Peyer's patch (tissue), 4 donors: Measurements from ENCODE around the gene CATSPERZ. TPM values are rescaled to one million over a fixed set of nuclear protein-coding genes. Genes with fewer than 3 reads are reported as not detected.

Experiments used
- DNase-seq, 3 donors: peaks; one replicate each; pipeline ENCODE4 v3.0.0-alpha.2; 2017 to 2019
- H3K27ac ChIP-seq, 4 donors: fragments of 200-600 bp; sonication (generic); one replicate each; pipeline ENCODE4 v1.5.1; 2016 to 2019
- H3K27me3 ChIP-seq, 2 donors: fragments of 200-600 bp; sonication (generic); one replicate each; pipeline ENCODE4 v1.5.1; 2019
- H3K36me3 ChIP-seq, 3 donors: fragments of 200-600 bp; sonication (generic); one replicate each; pipeline ENCODE4 v1.5.1; 2016 to 2019
- H3K4me1 ChIP-seq, 4 donors: fragments of 200-600 bp; sonication (generic); one replicate each; pipeline ENCODE4 v1.5.1; 2016 to 2019
- H3K4me3 ChIP-seq, 4 donors: fragments of 200-600 bp; sonication (generic); 1 replicate in 3 of 4; 2 replicates in 1 of 4; pipeline ENCODE4 v1.5.1; 2016 to 2019; ENCODE audit warnings: mild to moderate bottlenecking in 1 of 4
- H3K9me3 ChIP-seq, 4 donors: fragments of 200-600 bp; sonication (generic); one replicate each; pipeline ENCODE4 v1.5.1; 2016 to 2019; ENCODE audit warnings: mild to moderate bottlenecking in 1 of 4
- POLR2A ChIP-seq, 2 donors: fragments of 450-650 bp; IDR thresholded peaks; one replicate each; pipeline ENCODE4 v1.5.1; 2017; ENCODE audit warnings: antibody characterized with exemption in 2 of 2, mild to moderate bottlenecking in 2 of 2, moderate library complexity in 2 of 2
- total RNA-seq, 4 donors: library from RNA; depleted of rRNA; stranded (reverse); fragments of >200 nt; gene quantifications; one replicate each; pipeline ENCODE4 v1.1.0, GENCODE V29; 2016
- TF ChIP-seq, protein P1 (sequence below), 6 experiments: fragments of 450-650 bp in 4 of 6; fragments of 200-600 bp in 2 of 6; sonication (generic) in 1 of 6; IDR thresholded peaks; one replicate each; pipeline ENCODE4 v1.5.1; 2017 to 2019; ENCODE audit warnings: antibody characterized with exemption in 6 of 6, mild to moderate bottlenecking in 3 of 6, moderate library complexity in 1 of 6

CATSPERZ gene
- total RNA-seq, 4 donors from 2014 or later, result 9.9 TPM; not detected in 3

DNA sequence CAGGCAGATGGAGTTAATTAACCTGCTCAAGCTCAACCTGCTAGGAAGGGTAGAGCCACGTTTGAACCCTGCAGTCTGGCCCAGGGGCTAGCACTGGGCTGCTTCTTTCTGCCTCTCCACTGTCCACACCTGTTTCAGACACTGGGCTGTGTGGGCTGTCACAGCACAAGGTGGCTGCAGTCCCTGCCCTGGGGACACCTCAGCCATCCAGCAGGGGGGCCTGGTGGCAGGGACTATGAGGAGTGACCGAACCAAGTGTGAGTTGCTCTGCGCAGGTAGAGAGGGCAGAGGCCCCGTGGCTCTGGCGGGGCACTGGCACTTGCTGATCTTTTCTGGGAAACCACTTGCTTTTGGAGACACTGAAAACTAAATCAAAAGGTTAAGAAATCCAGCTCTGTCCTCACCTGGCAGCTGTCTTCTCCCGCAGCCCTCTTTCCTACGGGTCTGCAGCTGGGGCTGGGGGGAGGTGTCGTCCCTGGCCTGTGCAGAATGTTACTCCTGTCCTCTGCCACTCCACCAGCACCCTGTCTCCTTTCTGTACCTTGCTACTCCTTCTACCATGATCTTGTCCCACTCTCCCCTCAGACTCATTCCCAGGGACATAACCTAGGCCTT lies 21.5 kb upstream of the CATSPERZ start:
- H3K4me3 ChIP-seq, result no peak overlapping the region
- no peak overlapping the region for H3K27ac ChIP-seq
- peaks cover 0 to 9% (median 3%) of the 10 kb centered on the region in 4 donors for H3K4me1 ChIP-seq
- H3K9me3 ChIP-seq, result no peaks in the 10 kb centered on the region
- TF ChIP-seq POLR2A (IDR thresholded peaks at IDR 0.05), result no peak
- TF ChIP-seq, protein P1, sequence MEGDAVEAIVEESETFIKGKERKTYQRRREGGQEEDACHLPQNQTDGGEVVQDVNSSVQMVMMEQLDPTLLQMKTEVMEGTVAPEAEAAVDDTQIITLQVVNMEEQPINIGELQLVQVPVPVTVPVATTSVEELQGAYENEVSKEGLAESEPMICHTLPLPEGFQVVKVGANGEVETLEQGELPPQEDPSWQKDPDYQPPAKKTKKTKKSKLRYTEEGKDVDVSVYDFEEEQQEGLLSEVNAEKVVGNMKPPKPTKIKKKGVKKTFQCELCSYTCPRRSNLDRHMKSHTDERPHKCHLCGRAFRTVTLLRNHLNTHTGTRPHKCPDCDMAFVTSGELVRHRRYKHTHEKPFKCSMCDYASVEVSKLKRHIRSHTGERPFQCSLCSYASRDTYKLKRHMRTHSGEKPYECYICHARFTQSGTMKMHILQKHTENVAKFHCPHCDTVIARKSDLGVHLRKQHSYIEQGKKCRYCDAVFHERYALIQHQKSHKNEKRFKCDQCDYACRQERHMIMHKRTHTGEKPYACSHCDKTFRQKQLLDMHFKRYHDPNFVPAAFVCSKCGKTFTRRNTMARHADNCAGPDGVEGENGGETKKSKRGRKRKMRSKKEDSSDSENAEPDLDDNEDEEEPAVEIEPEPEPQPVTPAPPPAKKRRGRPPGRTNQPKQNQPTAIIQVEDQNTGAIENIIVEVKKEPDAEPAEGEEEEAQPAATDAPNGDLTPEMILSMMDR (IDR thresholded peaks at IDR 0.05), result no peak
- no peak for DNase-seq
- H3K36me3 ChIP-seq, result peaks cover 0 to 13% (median 0%) of the 10 kb centered on the region in 3 donors
- no peaks in the 10 kb centered on the region for H3K27me3 ChIP-seq

DNA sequence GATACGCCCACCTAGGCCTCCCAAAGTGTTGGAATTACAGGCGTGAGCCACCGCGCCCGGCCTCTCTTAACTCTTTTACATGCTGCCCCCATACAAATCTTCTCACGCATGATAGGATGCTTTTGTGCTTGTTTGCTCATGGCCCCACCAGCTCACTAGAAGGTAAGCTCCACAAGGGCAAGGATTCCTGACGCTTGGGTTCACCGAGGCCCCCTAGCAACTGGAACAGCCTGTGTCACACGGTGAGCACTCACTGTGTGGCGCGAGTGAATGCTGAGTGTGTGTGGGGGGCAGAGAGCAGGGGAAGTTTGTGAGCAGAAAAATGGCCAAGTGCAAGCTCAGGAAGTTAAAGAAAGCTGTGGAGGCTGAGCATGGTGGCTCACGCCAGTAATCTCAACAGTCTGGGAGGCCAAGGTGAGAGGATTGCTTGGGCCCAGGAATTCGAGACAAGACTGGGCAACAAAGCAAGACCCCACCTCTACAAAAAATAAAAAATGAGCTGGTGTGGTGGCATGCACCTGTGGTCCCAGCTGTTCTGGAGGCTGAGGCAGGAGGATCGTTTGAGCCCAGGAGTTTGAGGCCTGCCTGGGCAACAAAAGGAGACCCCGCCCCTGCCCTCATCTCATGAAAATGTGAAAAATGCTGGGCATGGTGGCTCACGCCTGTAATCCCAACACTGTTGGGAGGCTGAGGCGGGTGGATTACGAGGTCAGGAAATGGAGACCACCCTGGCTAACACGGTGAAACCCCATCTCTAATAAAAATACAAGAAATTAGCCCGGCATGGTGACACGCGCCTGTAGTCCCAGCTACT lies 18.0 kb upstream of the CATSPERZ start:
- no peak for DNase-seq
- H3K9me3 ChIP-seq, result no peaks in the 10 kb centered on the region
- H3K36me3 ChIP-seq, result peaks cover 0 to 13% (median 0%) of the 10 kb centered on the region in 3 donors
- no peaks in the 10 kb centered on the region for H3K27me3 ChIP-seq
- TF ChIP-seq, protein P1 (IDR thresholded peaks at IDR 0.05), result no peak
- no peak for TF ChIP-seq POLR2A (IDR thresholded peaks at IDR 0.05)
- peaks cover 3 to 25% (median 12%) of the 10 kb centered on the region in 4 donors for H3K4me1 ChIP-seq
- H3K4me3 ChIP-seq, result no peak overlapping the region
- H3K27ac ChIP-seq, result no peak overlapping the region

DNA sequence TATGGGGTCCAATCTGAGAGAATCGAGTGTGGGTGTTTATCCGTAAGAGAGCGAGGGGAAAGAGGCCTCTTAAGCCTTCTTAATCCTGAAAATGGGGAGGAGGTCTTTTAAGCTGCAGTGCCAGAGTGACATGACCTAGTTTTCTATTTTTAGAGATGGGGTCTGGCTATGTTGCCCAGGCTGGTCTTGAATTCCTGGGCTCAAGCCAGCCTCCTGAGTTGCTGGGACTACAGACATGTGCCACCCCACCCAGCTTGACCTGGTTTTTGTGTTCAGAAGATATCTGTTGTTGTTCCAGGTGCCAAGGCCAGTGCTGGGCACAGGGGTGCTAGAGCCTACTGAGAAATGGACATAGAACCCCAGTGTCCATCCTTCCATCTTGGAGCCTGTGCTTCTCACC lies 17.1 kb upstream of the CATSPERZ start:
- H3K4me3 ChIP-seq, result peak overlapping the region in 1 of 4 donors; percentile 71
- DNase-seq, result no peak
- no peak overlapping the region for H3K27ac ChIP-seq
- peaks cover 0 to 13% (median 0%) of the 10 kb centered on the region in 3 donors for H3K36me3 ChIP-seq
- no peaks in the 10 kb centered on the region for H3K27me3 ChIP-seq
- no peaks in the 10 kb centered on the region for H3K9me3 ChIP-seq
- TF ChIP-seq, protein P1 (IDR thresholded peaks at IDR 0.05), result no peak
- no peak for TF ChIP-seq POLR2A (IDR thresholded peaks at IDR 0.05)
- peaks cover 3 to 25% (median 12%) of the 10 kb centered on the region in 4 donors for H3K4me1 ChIP-seq

DNA sequence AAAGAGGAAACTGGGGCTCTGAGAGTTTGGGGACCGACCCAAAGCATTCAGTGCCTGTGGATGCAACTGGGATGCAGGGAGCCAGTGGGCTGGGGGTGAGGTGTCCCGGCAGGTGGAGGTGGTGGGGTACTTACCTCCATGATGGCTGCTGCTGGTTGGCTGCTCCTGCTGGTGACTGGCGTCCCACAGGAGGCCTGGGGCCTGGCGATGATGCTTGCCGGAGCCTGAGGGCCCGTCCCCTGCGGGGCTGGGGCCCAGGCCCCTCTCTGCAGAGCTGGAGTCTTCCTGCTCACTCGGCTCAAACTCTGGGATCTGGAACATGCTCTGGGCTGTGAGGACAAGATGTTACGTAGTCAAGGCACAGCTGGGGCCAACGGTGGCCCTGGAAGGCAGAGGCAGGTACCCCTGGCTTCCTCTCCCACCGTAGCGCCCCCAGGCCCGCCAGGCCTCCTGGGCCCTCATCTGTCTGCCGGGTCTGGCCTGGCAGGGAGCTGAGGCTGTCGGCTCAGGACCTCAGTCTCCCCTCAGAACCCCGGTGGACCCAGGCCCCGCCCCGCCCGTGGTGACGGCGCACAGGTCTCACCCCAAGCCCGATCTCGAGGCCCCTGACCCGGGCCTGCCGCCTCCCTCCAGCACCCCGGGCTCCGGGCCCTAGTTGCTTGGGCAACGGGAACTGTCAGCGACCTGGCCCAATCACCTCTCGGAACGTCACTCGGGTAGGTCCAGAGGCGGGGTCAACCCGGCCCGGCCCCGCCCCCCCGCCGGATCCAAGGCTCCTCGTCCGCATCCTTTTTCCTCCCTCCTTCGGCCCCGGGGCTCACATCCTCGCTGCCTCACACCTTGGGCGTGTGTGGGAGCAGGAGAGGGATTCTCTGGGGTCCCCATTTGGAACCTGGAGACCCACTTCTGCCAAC lies 15.9 kb upstream of the CATSPERZ start, which contains the start of gene BAD:
Gene BAD (minus strand): TSS at position 618 of the 914 bp plus-strand sequence. CDS start 297 bp downstream, at position 321.
- H3K27ac ChIP-seq, result peak within 1 kb of the TSS; percentile 91 to 97 (median 94)
- H3K27me3 ChIP-seq, result no peaks in the 10 kb centered on the region
- TF ChIP-seq, protein P1 (IDR thresholded peaks at IDR 0.05), result no peak
- TF ChIP-seq POLR2A (IDR thresholded peaks at IDR 0.05), result peak in 1 of 2 donors; percentile 84
- H3K4me1 ChIP-seq, result peaks cover 3 to 25% (median 12%) of the 10 kb centered on the region in 4 donors
- H3K9me3 ChIP-seq, result no peaks in the 10 kb centered on the region
- peak; percentile 96 to 98 (median 98) for DNase-seq
- peak within 1 kb of the TSS; percentile 71 to 97 (median 80) for H3K4me3 ChIP-seq
- H3K36me3 ChIP-seq, result peaks cover 0 to 7% (median 0%) of the 10 kb centered on the region in 3 donors
